HG02588 (cell line): ENCODE data around the gene DLGAP1.
"Not testable (repeated sequence)": the region's sequence is repeated elsewhere in the genome, so short reads cannot be mapped to it uniquely, and the experiment has no call there.

Experiments used
- ATAC-seq: cut with Tn5 transposase; IDR thresholded peaks from one replicate; pipeline ENCODE4 v1.9.1; 2021; ENCODE audit warnings: mild to moderate bottlenecking, moderate library complexity; ENCODE audit not compliant: unreplicated experiment

Gene DLGAP1

DNA sequence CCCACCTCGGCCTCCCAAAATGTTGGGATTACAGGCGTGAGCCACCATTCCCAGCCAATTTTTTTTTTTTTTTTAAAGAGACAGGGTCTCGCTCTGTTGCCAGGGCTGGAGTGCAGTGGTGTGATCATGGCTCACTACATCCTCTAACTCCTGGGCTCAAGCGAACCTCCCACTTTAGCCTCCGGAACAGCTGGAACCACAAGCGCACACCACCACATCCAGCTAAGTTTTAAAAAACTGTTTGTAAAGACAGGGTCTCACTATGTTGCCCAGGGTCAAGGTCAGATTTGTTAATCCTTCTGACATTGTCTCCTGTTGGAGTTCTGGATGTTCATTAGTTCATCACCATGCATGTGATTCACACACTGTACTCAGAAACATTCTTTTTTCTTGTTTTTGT lies 855.2 kb downstream of the DLGAP1 start:
- ATAC-seq, result no peak

DNA sequence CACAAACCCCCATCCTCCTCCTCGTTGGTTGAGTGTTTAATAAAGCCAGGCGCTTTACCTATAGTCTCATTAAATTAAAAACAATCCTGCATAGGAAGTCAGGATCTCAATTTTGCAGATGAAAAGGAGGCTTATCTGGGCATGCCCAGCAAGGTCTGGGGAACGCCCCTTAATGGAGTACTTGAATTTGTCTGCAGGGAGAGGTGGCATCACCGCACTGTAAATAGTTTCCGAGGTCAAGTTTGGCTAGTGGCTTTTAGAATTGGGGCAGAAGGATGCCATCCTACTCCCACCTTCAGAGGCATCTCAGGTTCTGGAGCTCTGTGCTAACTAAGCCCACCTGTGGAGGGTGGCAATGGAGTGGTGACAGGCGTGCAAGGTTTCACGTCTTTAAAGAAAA lies 855.9 kb downstream of the DLGAP1 start:
- ATAC-seq, result no peak

GRCh38 chr18:3598581-3598980 lies 856.5 kb downstream of the DLGAP1 start:
- no peak for ATAC-seq

DNA sequence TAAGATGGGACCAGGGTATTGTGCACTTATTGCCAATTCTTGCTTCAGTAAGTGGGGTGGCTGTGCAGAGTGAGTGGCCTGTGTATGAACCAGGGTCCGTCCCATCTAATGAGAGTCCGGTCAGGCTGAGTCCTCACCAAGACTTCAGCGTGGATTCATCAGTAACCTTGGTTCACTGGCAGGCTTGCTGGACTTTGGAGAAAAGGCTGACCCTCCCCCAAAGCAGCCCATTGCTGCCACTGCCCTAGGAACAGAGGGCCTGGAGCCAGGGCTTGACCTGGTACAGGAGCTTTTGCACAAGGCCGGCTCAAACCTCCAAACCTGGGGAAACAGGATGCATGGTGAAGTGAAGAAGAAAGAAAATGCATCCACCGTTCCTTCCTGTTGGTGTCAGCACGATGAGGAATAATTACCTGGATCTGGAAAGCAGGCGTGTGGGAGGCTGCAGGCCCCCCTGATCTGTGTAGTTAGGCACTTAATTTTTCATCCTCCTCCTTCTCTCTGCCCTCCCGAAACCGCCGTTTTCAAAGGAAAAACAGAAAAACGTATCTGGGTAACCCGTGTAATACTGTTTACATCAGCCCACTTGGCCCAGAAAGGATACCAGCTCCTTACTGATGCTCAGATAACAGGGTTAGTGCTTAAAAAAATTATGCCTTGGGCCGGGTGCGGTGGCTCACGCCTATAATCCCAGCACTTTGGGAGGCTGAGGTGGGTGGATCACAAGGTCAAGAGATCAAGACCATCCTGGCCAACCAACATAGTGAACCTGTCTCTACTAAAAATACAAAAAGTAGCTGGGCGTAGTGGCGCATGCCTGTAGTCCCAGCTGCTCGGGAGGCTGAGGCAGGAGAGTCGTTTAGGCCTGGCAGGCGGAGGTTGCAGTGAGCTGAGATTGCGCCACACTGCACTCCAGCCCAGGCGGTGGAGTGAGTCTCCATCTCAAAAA lies 857.4 kb downstream of the DLGAP1 start:
- no peak for ATAC-seq

DNA sequence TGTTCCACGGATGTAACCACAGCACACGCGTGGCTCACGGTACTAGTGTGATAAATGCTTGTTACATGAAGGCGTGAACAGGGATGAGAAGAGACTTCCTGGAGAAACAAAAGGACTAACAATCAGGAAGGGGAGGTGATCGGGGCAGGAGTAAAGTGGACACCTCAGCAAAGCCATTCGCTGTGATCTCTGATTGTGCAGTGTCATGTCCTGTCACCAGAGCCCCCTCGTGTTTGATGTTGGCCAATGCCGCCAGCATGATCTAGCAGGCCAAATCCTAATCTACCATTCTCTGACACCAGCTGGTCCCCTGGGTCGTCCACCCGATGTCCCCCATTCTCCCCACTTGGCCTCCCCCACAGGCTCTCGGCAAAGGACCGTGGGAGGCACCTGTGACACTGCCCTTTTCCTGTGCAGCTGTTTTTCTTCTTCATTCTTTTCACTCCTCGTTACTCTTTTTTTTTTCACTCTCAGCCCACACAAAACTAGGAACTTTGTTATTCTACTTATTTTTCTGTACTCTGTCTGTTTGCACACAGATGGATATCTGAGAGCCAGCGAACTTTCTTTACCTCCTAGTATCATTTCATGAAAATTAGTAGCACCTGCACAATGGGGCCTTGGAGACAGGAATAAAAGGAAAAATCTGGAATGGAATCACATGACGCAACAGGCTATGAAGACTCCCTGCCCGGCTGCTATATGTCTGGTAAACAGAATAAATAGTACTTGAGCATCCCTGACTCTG lies 858.3 kb downstream of the DLGAP1 start:
- peak; percentile 22 for ATAC-seq

GRCh38 chr18:3596324-3596636 lies 858.8 kb downstream of the DLGAP1 start:
- ATAC-seq, result no peak

DNA sequence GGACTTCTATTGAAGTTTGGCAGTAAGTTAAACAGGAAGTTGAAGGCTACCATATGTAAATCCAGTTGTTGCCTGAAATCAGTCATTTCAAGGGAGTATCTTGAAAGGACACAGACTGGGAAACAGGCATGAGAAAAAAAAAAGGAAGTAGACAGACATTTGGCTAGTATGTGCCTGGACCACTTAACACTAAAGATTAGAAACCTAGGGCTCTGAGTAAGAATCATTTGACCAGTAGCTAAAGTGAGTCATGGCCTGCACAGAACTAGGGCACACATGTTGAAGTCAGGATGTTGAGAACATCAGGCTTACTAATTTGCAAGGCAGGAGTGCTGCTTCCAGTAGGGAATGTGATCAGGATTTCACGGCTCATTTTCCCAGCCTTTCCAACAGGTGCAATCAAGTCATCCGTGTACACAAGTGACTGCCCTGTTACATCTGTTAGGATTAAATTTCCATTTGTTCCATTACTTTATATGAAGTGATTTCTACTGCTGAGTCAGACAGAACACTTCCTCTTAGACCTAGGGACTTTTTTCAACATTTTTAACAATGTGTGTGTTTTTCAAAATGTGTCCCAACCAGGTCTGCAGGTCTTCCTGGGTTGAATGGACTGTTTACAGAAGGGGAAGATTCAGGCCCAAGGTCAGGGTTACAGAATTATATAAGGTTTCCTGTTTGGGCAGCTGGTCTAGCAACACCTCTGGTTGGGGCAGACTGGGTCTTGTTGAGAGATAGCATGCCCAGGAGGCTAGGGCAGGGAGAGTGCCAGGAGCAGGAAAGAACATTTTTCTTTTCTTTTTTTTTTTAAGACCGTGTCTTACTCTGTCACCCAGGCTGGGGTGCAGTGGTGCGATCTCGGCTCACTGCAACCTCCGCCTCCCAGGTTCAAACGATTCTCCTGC lies 859.5 kb downstream of the DLGAP1 start:
- ATAC-seq, result peak; percentile 59

GRCh38 chr18:3594760-3595368 lies 860.2 kb downstream of the DLGAP1 start:
- no peak for ATAC-seq

DNA sequence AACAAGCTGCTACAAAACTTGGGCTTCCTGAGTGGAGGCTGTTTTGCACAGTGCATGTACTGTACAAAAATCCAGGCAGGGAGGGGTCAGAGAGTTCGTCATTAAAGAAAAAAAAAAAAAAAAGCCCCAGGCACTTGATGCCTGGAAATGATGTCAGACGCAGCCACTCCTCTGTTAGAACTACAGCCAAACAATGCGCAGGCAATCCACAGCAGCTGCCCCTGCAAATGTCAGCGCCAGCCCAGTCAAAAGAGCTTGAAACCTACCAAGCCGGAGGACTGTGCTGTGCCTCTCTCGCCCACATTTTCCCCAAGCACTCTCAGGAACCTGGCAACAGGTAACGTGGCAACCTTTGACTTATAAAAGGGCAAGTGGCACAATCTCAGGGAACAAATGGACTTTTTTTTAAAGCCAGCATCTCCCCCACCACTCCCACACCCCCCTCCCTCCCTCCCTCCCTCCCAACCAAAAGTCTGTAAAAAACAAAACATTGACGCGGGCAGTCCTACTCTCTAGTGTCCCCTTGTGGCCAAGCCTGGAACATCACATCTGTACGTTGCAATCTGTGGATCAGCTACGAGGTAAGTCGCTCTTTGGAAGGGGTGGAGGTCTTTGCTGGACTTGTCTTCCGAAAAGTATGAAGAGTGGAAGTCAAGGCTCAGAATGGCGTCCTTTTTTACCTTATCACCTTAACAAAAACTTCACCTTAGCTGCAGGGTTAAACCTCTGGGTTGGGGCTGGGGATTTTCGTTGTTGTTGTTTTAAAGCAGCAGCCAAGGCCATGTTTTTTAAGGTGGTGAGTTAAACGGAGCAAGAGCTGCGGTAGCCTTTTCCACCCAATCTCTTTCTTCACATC lies 861.0 kb downstream of the DLGAP1 start:
- peak; percentile 58 for ATAC-seq

GRCh38 chr18:3593381-3593903 lies 861.7 kb downstream of the DLGAP1 start:
- peak; percentile 2 for ATAC-seq

GRCh38 chr18:3592864-3593263 lies 862.2 kb downstream of the DLGAP1 start:
- no peak for ATAC-seq

GRCh38 chr18:3590096-3590630 lies 864.9 kb downstream of the DLGAP1 start:
- ATAC-seq, result no peak

GRCh38 chr18:3585656-3586509 lies 869.2 kb downstream of the DLGAP1 start:
- peak; percentile 12 for ATAC-seq

DNA sequence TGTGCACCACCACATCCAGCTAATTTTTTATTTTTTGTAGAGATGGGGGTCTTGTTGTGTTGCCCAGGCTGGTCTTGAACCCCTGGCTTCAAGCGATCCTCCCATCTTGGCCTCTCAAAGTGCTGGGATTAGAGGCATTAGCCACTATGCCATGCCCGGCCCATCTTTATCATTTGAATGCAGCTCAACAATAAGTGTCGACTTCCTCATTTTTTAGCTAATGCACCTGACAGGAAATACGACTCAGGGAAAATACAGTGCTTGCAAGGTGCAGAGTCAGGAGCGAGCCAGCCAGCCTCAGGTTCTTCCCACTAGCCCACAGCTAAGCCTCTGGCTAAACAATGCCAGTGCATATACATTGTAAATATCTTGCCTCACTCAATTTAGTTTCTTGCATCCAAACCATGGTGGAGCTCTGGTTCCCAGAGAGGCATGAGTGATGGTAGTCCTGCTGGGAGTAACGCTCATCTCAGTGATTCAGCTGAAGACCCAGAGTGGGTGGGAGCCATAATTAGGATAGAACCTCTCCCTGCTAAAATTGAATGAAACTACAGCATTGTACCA lies 870.1 kb downstream of the DLGAP1 start:
- no peak for ATAC-seq

DNA sequence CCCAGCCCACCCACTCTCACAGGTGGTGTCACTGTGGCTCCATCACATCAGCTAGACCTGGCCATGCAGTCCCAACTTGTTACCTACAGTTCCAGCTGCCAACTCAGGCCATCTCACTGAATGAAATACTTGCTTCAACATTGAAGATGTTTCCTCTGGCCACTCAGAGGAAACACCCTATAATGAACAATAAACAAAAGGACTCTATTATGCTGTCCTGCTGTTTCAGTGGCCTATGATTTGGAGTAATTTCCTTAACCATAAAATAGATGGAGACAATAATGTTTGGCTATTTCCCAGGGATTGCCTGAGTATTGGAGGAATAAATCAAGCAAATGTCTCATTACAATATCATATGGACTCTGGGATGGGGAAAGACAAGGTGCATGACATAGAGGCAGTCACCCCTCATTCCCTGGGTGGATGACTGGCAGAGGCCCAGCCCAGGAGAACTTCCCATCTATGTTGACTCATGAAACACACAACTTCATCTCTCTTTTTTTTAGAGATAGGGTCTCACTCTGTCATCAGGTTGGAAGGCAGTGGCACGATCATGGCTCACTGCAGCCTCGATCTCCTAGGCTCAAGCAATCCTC lies 870.7 kb downstream of the DLGAP1 start:
- no peak for ATAC-seq

GRCh38 chr18:3583873-3584247 lies 871.2 kb downstream of the DLGAP1 start:
- no peak for ATAC-seq

- ATAC-seq, result not testable (repeated sequence)
Measured at GRCh38 chr18:3583106-3583872, 871.8 kb downstream of the DLGAP1 start.
